ENCODE data around the gene PAX8.

DNA sequence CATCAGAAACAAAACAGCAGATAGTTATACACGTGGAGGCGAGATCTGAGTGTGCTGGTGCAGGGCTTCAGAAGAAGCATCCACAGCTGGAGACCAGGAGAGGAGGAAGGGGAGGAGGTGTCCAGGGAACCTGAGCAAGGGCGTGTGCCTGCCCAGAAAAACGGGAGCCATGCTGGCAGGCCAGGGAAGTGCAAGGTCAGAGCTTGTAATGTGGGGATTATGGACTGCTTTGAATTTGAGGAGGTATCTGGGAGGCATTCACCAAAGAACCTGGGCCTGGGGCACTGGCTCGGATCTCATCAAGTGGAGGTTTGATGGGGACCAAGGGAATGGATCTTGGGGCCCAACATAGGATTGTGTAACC lies 92.3 kb downstream of the PAX8 start:
- TF ChIP-seq, protein P1, sequence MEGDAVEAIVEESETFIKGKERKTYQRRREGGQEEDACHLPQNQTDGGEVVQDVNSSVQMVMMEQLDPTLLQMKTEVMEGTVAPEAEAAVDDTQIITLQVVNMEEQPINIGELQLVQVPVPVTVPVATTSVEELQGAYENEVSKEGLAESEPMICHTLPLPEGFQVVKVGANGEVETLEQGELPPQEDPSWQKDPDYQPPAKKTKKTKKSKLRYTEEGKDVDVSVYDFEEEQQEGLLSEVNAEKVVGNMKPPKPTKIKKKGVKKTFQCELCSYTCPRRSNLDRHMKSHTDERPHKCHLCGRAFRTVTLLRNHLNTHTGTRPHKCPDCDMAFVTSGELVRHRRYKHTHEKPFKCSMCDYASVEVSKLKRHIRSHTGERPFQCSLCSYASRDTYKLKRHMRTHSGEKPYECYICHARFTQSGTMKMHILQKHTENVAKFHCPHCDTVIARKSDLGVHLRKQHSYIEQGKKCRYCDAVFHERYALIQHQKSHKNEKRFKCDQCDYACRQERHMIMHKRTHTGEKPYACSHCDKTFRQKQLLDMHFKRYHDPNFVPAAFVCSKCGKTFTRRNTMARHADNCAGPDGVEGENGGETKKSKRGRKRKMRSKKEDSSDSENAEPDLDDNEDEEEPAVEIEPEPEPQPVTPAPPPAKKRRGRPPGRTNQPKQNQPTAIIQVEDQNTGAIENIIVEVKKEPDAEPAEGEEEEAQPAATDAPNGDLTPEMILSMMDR (conservative IDR thresholded peaks at IDR 0.05 in 1 of 2, IDR thresholded peaks at IDR 0.05 in 1 of 2; ENCODE audit: low read depth in 1 of 2, low read length in 2 of 2), result no peak
- no peak for TF ChIP-seq EZH2 (IDR thresholded peaks at IDR 0.05; ENCODE audit: low read length, missing control alignments)
